ENCODE results near the gene KDM8.
"Not testable (repeated sequence)": the region's sequence is repeated elsewhere in the genome, so short reads cannot be mapped to it uniquely, and the experiment has no call there.

KDM8 gene

GRCh38 chr16:27252206-27252585, 48.9 kb downstream of the KDM8 start:
- in situ Hi-C loops (cut with MboI; ENCODE audit: low sequenced_read_pairs): no loop called here
- DNase-seq (ENCODE audit: low spot score in 2 of 2): no peak

GRCh38 chr16:27253526-27253930, 50.2 kb downstream of the KDM8 start:
- Histone ChIP-seq H3K36me3 (replicated peaks) (peaks cover 16% of the 10 kb centered on the region), H3K27me3 (ENCODE audit: low read depth) (no peaks in the 10 kb centered on the region), H3K4me1 (no peaks in the 10 kb centered on the region; the same call in 1 of the 2 replicates), H3K4me3 (no peak overlapping the region), H3K9me3 (no peaks in the 10 kb centered on the region)
- in situ Hi-C loops (cut with MboI; ENCODE audit: low sequenced_read_pairs): no loop called here
- no peak for DNase-seq (ENCODE audit: low spot score in 2 of 2)

More at GRCh38 chr16:27252206-27252585, 48.9 kb downstream of the KDM8 start:
- H3K9me3 ChIP-seq: no peaks in the 10 kb centered on the region
- H3K36me3 ChIP-seq (replicated peaks): peaks cover 16% of the 10 kb centered on the region
- no peaks in the 10 kb centered on the region; the same call in 1 of the 2 replicates for H3K4me1 ChIP-seq
- H3K4me3 ChIP-seq: no peak overlapping the region
- H3K27me3 ChIP-seq (ENCODE audit: low read depth): no peaks in the 10 kb centered on the region

GRCh38 chr16:27254262-27254811, 51.0 kb downstream of the KDM8 start:
- in situ Hi-C loops (cut with MboI; ENCODE audit: low sequenced_read_pairs): no loop called here
- H3K36me3 ChIP-seq (replicated peaks): peaks cover 16% of the 10 kb centered on the region
- DNase-seq (ENCODE audit: low spot score in 2 of 2): no peak
- H3K9me3 ChIP-seq: no peaks in the 10 kb centered on the region
- no peak overlapping the region for H3K4me3 ChIP-seq
- no peaks in the 10 kb centered on the region; the same call in 1 of the 2 replicates for H3K4me1 ChIP-seq
- no peaks in the 10 kb centered on the region for H3K27me3 ChIP-seq (ENCODE audit: low read depth)

- H3K27me3 ChIP-seq (ENCODE audit: low read depth): no peaks in the 10 kb centered on the region
- H3K9me3 ChIP-seq: no peaks in the 10 kb centered on the region
- DNase-seq (ENCODE audit: low spot score in 2 of 2): no peak
- H3K4me3 ChIP-seq: no peak overlapping the region
- peaks cover 7% of the 10 kb centered on the region for H3K4me1 ChIP-seq
- in situ Hi-C loops (cut with MboI; ENCODE audit: low sequenced_read_pairs): no loop called here
- H3K36me3 ChIP-seq (replicated peaks): peaks cover 16% of the 10 kb centered on the region
Observed at GRCh38 chr16:27256861-27257260, 53.5 kb downstream of the KDM8 start.

- Histone ChIP-seq H3K36me3 (replicated peaks) (peaks cover 16% of the 10 kb centered on the region), H3K4me1 (peaks cover 7% of the 10 kb centered on the region), H3K27me3 (ENCODE audit: low read depth) (no peaks in the 10 kb centered on the region), H3K4me3 (no peak overlapping the region), H3K9me3 (no peaks in the 10 kb centered on the region)
- in situ Hi-C loops (cut with MboI; ENCODE audit: low sequenced_read_pairs): no loop called here
- DNase-seq (ENCODE audit: low spot score in 2 of 2): no peak
Observed at GRCh38 chr16:27257271-27257670, 53.9 kb downstream of the KDM8 start.

GRCh38 chr16:27258241-27258734, 55.0 kb downstream of the KDM8 start:
- no peak overlapping the region for H3K4me3 ChIP-seq
- in situ Hi-C loops (cut with MboI; ENCODE audit: low sequenced_read_pairs): no loop called here
- H3K27me3 ChIP-seq (ENCODE audit: low read depth): no peaks in the 10 kb centered on the region
- DNase-seq (ENCODE audit: low spot score in 2 of 2): no peak
- H3K9me3 ChIP-seq: no peaks in the 10 kb centered on the region
- peaks cover 16% of the 10 kb centered on the region for H3K36me3 ChIP-seq (replicated peaks)
- peaks cover 11% of the 10 kb centered on the region for H3K4me1 ChIP-seq

- H3K4me3 ChIP-seq: no peak overlapping the region
- H3K9me3 ChIP-seq: no peaks in the 10 kb centered on the region
- H3K36me3 ChIP-seq (replicated peaks): peaks cover 16% of the 10 kb centered on the region
- peak; percentile 14 to 40 for DNase-seq (ENCODE audit: low spot score in 2 of 2)
- in situ Hi-C loops (cut with MboI; ENCODE audit: low sequenced_read_pairs): no loop called here
- H3K27me3 ChIP-seq (ENCODE audit: low read depth): no peaks in the 10 kb centered on the region
- H3K4me1 ChIP-seq: peaks cover 11% of the 10 kb centered on the region
Observed at GRCh38 chr16:27259710-27260109, 56.4 kb downstream of the KDM8 start.

- H3K4me1 ChIP-seq: peaks cover 14% of the 10 kb centered on the region
- H3K4me3 ChIP-seq; in situ Hi-C loops (cut with MboI; ENCODE audit: low sequenced_read_pairs); H3K27me3 ChIP-seq (ENCODE audit: low read depth); H3K36me3 ChIP-seq (replicated peaks); DNase-seq (ENCODE audit: low spot score in 2 of 2); H3K9me3 ChIP-seq: not testable (repeated sequence)
Observed at GRCh38 chr16:27262904-27263423, 59.6 kb downstream of the KDM8 start.

GRCh38 chr16:27264151-27264550, 60.8 kb downstream of the KDM8 start:
- Histone ChIP-seq H3K4me3 (no peak overlapping the region), H3K36me3 (replicated peaks) (no peaks in the 10 kb centered on the region; the same call in 1 of the 2 replicates), H3K27me3 (ENCODE audit: low read depth) (no peaks in the 10 kb centered on the region), H3K4me1 (peaks cover 14% of the 10 kb centered on the region), H3K9me3 (no peaks in the 10 kb centered on the region)
- in situ Hi-C loops (cut with MboI; ENCODE audit: low sequenced_read_pairs): no loop called here
- DNase-seq (ENCODE audit: low spot score in 2 of 2): no peak

- Histone ChIP-seq H3K36me3 (replicated peaks) (no peaks in the 10 kb centered on the region; the same call in 1 of the 2 replicates), H3K4me3 (no peak overlapping the region), H3K4me1 (peaks cover 7% of the 10 kb centered on the region), H3K27me3 (ENCODE audit: low read depth) (no peaks in the 10 kb centered on the region), H3K9me3 (no peaks in the 10 kb centered on the region)
- DNase-seq (ENCODE audit: low spot score in 2 of 2): no peak
- in situ Hi-C loops (cut with MboI; ENCODE audit: low sequenced_read_pairs): no loop called here
Observed at GRCh38 chr16:27265982-27266381, 62.7 kb downstream of the KDM8 start.

- H3K27me3 ChIP-seq (ENCODE audit: low read depth): no peaks in the 10 kb centered on the region
- H3K4me1 ChIP-seq: peaks cover 7% of the 10 kb centered on the region
- in situ Hi-C loops (cut with MboI; ENCODE audit: low sequenced_read_pairs): no loop called here
- no peaks in the 10 kb centered on the region for H3K9me3 ChIP-seq
- DNase-seq (ENCODE audit: low spot score in 2 of 2): no peak
- H3K4me3 ChIP-seq: peak overlapping the region; percentile 87
- H3K36me3 ChIP-seq (replicated peaks): no peaks in the 10 kb centered on the region; the same call in 1 of the 2 replicates
Observed at GRCh38 chr16:27267037-27267677, 63.8 kb downstream of the KDM8 start.

GRCh38 chr16:27268376-27269299, 65.3 kb downstream of the KDM8 start, which contains the start of gene NSMCE1:
TSS of gene NSMCE1 (minus strand) at chr16:27268772. CDS start at chr16:27257570, 11,202 bp downstream.
- peak; percentile 87 to 98 for DNase-seq (ENCODE audit: low spot score in 2 of 2)
- Histone ChIP-seq H3K9me3 (no peaks in the 10 kb centered on the region), H3K4me1 (peaks cover 3% of the 10 kb centered on the region; the same call in 1 of the 2 replicates), H3K27me3 (ENCODE audit: low read depth) (no peaks in the 10 kb centered on the region), H3K36me3 (replicated peaks) (no peaks in the 10 kb centered on the region; the same call in 1 of the 2 replicates), H3K4me3 (peak within 1 kb of the TSS; percentile 87)
- in situ Hi-C loops (cut with MboI; ENCODE audit: low sequenced_read_pairs): no loop called here

GRCh38 chr16:27269300-27270150, 66.2 kb downstream of the KDM8 start:
- H3K9me3 ChIP-seq: no peaks in the 10 kb centered on the region
- no peaks in the 10 kb centered on the region; the same call in 1 of the 2 replicates for H3K36me3 ChIP-seq (replicated peaks)
- H3K27me3 ChIP-seq (ENCODE audit: low read depth): no peaks in the 10 kb centered on the region
- peak overlapping the region; percentile 87 for H3K4me3 ChIP-seq
- H3K4me1 ChIP-seq: peaks cover 3% of the 10 kb centered on the region; the same call in 1 of the 2 replicates
- no peak for DNase-seq (ENCODE audit: low spot score in 2 of 2)
- in situ Hi-C loops (cut with MboI; ENCODE audit: low sequenced_read_pairs): no loop called here
